Measurements from ENCODE around the gene MX2. TPM values are rescaled to one million over a fixed set of nuclear protein-coding genes. Genes with fewer than 3 reads are reported as not detected.

The MX2 gene
- total RNA-seq, 1 donor: 2.6 TPM

DNA sequence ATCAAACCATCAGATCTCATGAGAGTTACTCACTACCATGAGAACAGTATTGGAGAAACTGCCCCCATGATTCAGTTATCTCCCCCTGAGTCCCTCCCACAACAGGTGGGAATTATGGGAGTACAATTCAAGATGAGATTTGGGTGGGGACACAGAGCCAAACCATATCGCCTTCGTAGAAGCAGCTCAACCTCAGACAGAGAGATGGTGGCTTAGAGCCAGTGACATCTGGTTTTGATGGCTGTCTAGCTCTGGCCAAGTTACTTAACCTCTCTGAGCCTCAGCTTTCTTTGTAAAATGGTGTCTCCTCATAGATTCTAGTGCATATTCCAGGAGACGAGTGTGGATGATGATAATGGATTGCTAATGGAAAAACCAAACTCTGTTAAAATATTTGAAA, 91.4 kb downstream of the MX2 start:
- H3K4me3 ChIP-seq (ENCODE audit: low read depth, low read length): no peak overlapping the region
- DNase-seq (ENCODE audit: low read depth): no peak
- TF ChIP-seq, protein P1, sequence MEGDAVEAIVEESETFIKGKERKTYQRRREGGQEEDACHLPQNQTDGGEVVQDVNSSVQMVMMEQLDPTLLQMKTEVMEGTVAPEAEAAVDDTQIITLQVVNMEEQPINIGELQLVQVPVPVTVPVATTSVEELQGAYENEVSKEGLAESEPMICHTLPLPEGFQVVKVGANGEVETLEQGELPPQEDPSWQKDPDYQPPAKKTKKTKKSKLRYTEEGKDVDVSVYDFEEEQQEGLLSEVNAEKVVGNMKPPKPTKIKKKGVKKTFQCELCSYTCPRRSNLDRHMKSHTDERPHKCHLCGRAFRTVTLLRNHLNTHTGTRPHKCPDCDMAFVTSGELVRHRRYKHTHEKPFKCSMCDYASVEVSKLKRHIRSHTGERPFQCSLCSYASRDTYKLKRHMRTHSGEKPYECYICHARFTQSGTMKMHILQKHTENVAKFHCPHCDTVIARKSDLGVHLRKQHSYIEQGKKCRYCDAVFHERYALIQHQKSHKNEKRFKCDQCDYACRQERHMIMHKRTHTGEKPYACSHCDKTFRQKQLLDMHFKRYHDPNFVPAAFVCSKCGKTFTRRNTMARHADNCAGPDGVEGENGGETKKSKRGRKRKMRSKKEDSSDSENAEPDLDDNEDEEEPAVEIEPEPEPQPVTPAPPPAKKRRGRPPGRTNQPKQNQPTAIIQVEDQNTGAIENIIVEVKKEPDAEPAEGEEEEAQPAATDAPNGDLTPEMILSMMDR (IDR thresholded peaks at IDR 0.05; ENCODE audit: insufficient read depth, low read depth, low read length): no peak

- no peak for DNase-seq (ENCODE audit: low read depth)
- H3K4me3 ChIP-seq (ENCODE audit: low read depth, low read length): no peak overlapping the region
- TF ChIP-seq, protein P1 (IDR thresholded peaks at IDR 0.05; ENCODE audit: insufficient read depth, low read depth, low read length): no peak
These were observed 91.9 kb downstream of the MX2 start for GRCh38 chr21:41453761-41454160.

DNA sequence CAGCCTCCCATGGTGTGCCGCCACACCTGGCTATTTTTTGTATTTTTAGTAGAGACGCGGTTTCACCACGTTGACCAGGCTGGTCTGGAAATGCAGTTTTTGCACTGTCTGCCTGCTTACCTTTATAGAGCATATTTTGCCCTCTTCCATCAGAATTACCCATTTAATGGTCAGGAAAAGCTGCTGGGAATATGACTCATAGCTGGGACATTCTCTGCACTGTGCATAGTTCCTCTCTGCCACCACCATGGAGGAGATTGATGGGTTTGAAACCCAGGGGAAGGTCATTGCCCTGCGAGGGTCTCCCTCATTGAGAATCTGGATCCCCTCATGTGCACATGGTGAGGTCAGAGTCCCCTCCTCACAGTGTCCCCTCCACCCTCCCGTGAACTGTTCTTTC, 96.3 kb downstream of the MX2 start:
- DNase-seq (ENCODE audit: low read depth): no peak
- no peak overlapping the region for H3K4me3 ChIP-seq (ENCODE audit: low read depth, low read length)

GRCh38 chr21:41458559-41458958, 96.7 kb downstream of the MX2 start:
- TF ChIP-seq, protein P1 (IDR thresholded peaks at IDR 0.05; ENCODE audit: insufficient read depth, low read depth, low read length): no peak
- H3K4me3 ChIP-seq (ENCODE audit: low read depth, low read length): no peak overlapping the region
- no peak for DNase-seq (ENCODE audit: low read depth)

More for the DNA sequence above, 96.3 kb downstream of the MX2 start:
- TF ChIP-seq, protein P1 (IDR thresholded peaks at IDR 0.05; ENCODE audit: insufficient read depth, low read depth, low read length): no peak

Other genes with a start within 250 kb of the MX2 start
- 3.0 and 7.1 TPM in 2 replicates for gene BACE2, start 193.9 kb upstream of the MX2 start, total RNA-seq
- gene FAM3B, start 45.2 kb upstream of the MX2 start, total RNA-seq: not detected in 2 replicates
- 15.1 and 16.0 TPM in 2 replicates for gene MX1, start 64.2 kb downstream of the MX2 start, total RNA-seq
- not detected in 2 replicates for gene TMPRSS2, start 146.1 kb downstream of the MX2 start, total RNA-seq

Measured in fibroblast of villous mesenchyme (primary cell).